Measurements from ENCODE around the gene FARSA. TPM values are rescaled to one million over a fixed set of nuclear protein-coding genes. Genes with fewer than 3 reads are reported as not detected.
A peak's percentile ranks its signal among the peaks of the same experiment; 100 is the strongest.

The FARSA gene
- polyA plus RNA-seq, 6 donors from 2014 or later: 33.8 to 63.0 (median 44.0) TPM

DNA sequence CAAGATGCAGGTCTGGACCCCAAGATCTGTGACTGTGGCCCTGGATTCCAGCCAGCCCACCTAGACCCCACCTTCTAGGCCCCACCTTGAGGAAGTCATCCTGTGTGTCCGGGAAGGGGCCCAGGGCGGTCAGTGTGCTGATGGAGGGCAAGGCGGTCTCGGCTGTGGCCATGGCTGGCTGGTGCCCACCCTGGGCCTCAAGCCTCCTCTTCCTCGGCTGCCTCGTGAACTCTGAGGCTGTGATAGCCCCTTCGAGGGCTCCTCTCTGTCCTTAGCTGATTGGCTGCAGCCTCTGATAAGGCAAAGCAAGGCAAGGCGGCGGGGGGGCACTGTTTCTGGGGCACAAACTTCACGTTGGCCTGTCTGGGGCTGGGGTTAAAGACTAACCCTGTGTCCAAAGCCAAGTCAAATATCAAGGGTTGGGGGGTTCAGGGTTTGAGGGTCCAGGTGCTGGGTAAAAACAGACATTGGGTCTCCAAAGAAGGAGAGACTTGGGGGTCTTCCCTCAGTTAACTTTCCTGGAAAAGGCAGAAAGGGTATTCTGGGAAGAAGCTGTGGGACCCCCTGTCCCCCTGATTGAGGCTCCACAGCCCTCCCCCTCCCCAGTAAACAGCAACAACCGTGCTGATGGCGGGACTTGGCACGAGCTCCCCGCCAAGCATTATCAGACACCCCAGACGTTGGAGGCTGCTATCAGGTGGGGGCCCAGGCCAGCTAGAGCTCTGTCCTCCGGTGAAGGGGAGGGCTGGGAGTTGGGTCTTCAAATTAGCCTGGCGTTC lies 46.4 kb downstream of the FARSA start, which contains the start of gene KLF1:
Gene KLF1, minus strand, starts transcription at position 233 of the 779 bp plus-strand sequence. Its CDS starts 61 bp downstream, at position 172.
- Mint-ChIP-seq H3K4me1 (peaks cover 23 to 46% (median 29%) of the 10 kb centered on the region in 3 donors), H3K4me3 (peak within 1 kb of the TSS; percentile 16 to 85 (median 70)), H3K27me3 (no peaks in the 10 kb centered on the region), H3K27ac (peak within 1 kb of the TSS in 2 of 6 donors; percentile 48 to 49), H3K36me3 (no peaks in the 10 kb centered on the region), H3K9me3 (peaks cover 0 to 8% (median 3%) of the 10 kb centered on the region in 7 donors)
- ATAC-seq (ENCODE audit: low read depth in 2 of 2) (no peak), DNase-seq (no peak)

DNA sequence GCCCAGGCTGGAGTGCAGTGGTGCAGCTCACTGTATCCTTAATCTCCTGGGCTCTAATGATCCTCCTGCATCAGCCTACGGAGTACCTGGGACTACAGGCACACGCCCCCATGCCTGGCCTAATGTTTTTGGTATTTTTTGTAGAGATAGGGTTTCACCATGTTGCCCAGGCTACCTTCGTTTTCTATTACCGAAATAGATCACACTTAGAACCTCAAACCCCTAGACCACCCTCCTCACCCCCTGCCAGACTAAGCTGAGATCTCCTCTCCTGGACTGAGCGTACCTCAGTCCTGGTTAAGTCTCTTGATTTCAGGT lies 46.9 kb downstream of the FARSA start:
- DNase-seq (no peak), ATAC-seq (ENCODE audit: low read depth in 2 of 2) (no peak)
- Mint-ChIP-seq H3K36me3 (no peaks in the 10 kb centered on the region), H3K4me1 (peaks cover 22 to 46% (median 29%) of the 10 kb centered on the region in 3 donors), H3K27ac (no peak overlapping the region), H3K27me3 (no peaks in the 10 kb centered on the region), H3K9me3 (peaks cover 0 to 13% (median 5%) of the 10 kb centered on the region in 7 donors), H3K4me3 (peak overlapping the region; percentile 16 to 85 (median 70))

DNA sequence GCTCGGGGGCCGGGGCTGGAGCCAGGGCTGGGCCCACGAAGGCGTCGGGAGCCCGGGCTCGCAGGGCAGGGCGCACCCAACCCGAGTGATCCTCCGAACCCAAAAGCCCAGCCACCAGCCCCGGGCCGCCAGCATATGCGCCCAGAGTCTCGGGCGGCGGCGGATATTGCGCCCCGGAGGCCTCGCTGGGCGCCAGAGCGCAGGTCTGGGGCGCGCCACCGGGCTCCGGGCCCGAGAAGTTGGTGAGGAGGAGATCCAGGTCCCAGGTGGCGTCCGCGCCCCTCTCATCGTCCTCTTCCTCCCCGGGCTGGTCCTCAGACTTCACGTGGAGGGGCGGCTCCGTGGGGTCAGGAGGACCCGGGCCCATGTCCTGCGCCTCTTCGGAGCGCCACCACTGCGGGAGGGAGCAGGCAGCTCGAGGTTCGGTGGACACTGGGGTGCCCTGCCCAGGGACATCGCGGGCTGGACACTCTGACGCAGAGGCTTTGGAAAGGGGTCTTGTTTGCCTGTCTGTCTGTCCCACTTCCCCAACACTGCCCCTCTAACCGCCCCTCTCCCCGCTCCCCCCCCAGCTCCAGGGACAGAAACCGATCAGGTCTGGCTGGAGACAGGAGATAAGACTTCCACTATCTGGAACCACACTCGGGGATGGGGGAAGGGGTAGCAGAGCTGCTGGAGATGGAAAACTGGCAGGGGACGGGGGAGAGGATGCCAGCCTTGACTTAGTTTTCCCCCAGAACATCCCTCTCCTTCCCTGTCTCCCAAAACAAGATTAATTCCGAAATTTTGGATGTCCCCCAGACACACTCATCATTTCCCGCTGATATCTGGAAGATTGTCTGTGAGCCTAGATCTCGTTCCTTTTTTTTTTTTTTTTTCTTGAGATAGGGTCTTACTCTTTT lies 47.5 kb downstream of the FARSA start:
- H3K4me1 Mint-ChIP-seq: peaks cover 20 to 42% (median 29%) of the 10 kb centered on the region in 3 donors
- DNase-seq (no peak), ATAC-seq (ENCODE audit: low read depth in 2 of 2) (peak; percentile 0 to 1)
- H3K9me3 Mint-ChIP-seq: peaks cover 0 to 17% (median 6%) of the 10 kb centered on the region in 7 donors
- no peaks in the 10 kb centered on the region for H3K27me3 Mint-ChIP-seq
- H3K36me3 Mint-ChIP-seq: no peaks in the 10 kb centered on the region
- peak overlapping the region in 2 of 6 donors; percentile 48 to 49 for H3K27ac Mint-ChIP-seq
- peak overlapping the region; percentile 16 to 85 (median 70) for H3K4me3 Mint-ChIP-seq

DNA sequence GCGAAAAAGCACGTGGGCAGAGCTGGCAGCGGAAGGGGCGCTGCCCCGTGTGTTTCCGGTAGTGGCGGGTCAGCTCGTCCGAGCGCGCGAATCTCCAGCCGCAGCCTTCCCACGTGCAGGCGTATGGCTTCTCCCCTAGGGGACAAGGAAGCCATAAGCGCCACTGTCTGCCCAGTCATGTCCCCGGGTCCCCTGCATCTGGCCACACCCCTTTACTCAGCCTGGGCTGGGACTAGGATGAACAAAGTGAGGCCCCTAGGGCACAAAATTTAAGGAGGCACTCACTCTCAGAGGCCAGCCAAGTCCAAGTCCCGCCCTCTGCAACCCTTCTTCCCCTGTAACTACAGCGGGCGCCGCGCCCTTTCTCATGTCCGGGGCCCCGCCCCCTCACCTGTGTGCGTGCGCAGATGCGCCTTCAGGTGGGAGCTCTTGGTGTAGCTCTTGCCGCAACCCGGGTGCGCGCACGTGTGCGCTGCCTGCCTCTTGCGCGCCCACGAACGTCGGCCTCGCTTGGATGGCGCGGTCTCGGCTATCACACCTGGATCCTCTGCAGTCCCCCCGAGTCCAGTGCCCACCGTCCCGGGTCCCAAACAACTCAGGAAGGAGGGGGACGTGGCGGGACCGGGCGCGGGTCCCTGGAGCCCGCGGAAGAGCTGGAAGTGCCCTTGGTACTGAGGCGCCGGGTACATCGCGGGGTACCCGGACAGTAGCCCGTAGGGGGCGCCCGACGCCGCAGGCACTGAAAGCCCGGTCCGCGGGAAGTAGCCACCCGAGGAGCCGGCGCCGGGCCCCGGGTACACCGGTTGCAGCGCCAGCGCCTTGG lies 48.4 kb downstream of the FARSA start:
- ATAC-seq (ENCODE audit: low read depth in 2 of 2) (peak; percentile 47 to 50), DNase-seq (peak; percentile 60)
- H3K27me3 Mint-ChIP-seq: no peaks in the 10 kb centered on the region
- no peaks in the 10 kb centered on the region for H3K36me3 Mint-ChIP-seq
- H3K4me3 Mint-ChIP-seq: peak overlapping the region; percentile 75 to 92 (median 88)
- H3K9me3 Mint-ChIP-seq: peaks cover 0 to 17% (median 6%) of the 10 kb centered on the region in 7 donors
- H3K27ac Mint-ChIP-seq: peak overlapping the region in 3 of 6 donors; percentile 36 to 74 (median 69)
- peaks cover 20 to 42% (median 29%) of the 10 kb centered on the region in 3 donors for H3K4me1 Mint-ChIP-seq

DNA sequence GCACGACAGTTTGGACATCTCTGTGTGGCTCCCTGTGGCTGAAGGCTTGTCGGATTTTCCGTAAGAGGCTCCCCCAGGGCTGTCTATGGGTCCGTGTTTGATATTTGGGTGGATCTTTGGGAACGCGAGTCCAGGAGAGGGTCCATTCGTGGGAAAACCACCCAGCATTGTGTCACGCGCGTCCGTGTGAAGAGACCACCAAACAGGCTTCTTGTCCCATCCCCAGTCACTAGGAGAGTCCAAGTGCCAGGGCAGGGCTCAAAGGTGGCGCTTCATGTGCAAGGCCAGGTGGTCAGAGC lies 48.9 kb downstream of the FARSA start:
- DNase-seq (no peak), ATAC-seq (ENCODE audit: low read depth in 2 of 2) (no peak)
- Mint-ChIP-seq H3K9me3 (peaks cover 0 to 17% (median 6%) of the 10 kb centered on the region in 7 donors), H3K4me3 (peak overlapping the region; percentile 15 to 90 (median 84)), H3K27ac (peak overlapping the region in 3 of 6 donors; percentile 36 to 74 (median 62)), H3K27me3 (no peaks in the 10 kb centered on the region), H3K4me1 (peaks cover 25 to 43% (median 34%) of the 10 kb centered on the region in 3 donors), H3K36me3 (no peaks in the 10 kb centered on the region)

DNA sequence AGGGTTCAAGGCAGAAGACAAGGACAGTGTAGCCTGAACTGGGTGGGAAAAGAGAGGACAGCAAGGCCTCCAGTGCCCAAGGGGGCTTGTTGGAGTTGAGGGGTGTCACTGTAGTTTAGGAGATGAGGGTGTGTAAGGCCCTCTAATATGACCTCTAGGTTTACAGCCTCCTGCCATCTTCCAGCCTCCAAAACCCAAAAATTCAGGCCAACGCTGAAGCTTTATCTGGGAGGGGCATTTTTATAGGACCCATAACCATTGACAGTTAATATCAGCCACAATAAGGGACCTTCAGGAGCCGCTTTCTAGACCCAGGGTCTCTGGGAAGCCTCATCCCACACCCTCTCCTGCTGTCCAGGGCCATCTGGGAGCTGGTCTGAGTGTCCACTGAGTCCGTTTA lies 49.3 kb downstream of the FARSA start:
- Mint-ChIP-seq H3K4me1 (peaks cover 25 to 46% (median 36%) of the 10 kb centered on the region in 3 donors), H3K4me3 (peak overlapping the region in 6 of 8 donors; percentile 6 to 94 (median 80)), H3K27me3 (no peaks in the 10 kb centered on the region), H3K36me3 (no peaks in the 10 kb centered on the region), H3K27ac (no peak overlapping the region), H3K9me3 (peaks cover 0 to 17% (median 6%) of the 10 kb centered on the region in 7 donors)
- no peak for DNase-seq
- ATAC-seq (ENCODE audit: low read depth in 2 of 2): no peak

DNA sequence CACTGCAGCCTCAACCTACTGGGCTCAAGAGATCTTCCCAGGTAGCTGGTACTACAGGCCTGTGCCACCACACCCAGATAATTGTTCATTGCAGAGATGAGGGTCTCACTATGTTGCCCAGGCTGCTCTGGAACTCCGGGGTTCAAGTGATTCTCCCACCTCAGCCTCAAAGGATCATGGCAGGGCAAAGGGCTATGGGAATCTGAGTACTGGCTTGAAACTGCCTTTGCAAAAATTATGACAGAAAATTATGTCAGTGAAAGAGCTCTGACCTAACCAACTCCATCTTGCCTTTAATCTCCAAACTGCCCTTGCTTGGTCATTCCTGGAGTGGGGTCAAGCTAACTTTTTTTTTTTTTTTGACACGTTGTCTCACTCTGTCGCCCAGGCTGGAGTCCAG lies 50.9 kb downstream of the FARSA start:
- H3K36me3 Mint-ChIP-seq: no peaks in the 10 kb centered on the region
- H3K4me1 Mint-ChIP-seq: peaks cover 25 to 51% (median 43%) of the 10 kb centered on the region in 3 donors
- H3K4me3 Mint-ChIP-seq: peak overlapping the region; percentile 72 to 95 (median 90)

DNA sequence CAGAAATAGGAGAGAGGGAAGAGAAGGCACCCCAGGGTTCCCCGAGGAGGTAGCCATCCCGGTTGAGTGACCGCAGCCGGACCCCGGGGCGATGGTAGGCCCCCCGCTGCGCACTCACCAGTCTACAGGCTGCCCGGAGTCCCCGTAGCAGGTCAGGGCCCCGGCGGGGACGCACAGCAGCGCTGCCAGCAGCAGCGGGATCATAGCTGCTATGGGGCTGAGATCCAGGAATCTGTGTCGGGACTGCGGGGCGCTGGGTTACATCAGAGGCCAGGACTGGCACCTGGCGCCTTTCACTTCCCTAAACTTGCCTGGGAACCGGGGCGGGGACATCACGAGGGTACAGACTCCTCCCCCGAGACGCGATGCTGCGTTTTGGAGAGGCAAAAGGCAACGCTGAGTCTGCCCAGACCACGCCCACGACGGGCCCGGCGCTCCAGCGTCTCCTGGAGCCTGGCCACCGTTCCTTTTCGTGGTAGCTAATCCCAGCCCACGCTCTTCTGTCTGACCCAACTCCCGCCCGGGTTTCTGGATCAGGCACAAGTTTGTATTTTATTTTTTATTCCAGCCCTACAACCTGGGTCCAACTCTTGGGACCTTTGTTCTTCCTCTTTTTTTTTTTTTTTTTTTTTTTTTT lies 52.2 kb downstream of the FARSA start, which contains the start of gene DNASE2:
Gene DNASE2, minus strand, starts transcription at position 278 of the 637 bp plus-strand sequence. Its CDS starts 74 bp downstream, at position 204.
- Mint-ChIP-seq H3K4me1 (peaks cover 25 to 48% (median 43%) of the 10 kb centered on the region in 3 donors), H3K27me3 (no peaks in the 10 kb centered on the region), H3K36me3 (no peaks in the 10 kb centered on the region), H3K27ac (peak within 1 kb of the TSS; percentile 96 to 99 (median 98)), H3K4me3 (peak within 1 kb of the TSS; percentile 84 to 95 (median 92)), H3K9me3 (peaks cover 0 to 17% (median 6%) of the 10 kb centered on the region in 7 donors)
- ATAC-seq (ENCODE audit: low read depth in 2 of 2) (peak; percentile 83 to 85), DNase-seq (peak; percentile 94)

More for the DNA sequence above, 50.9 kb downstream of the FARSA start:
- no peak for DNase-seq
- Mint-ChIP-seq H3K27ac (peak overlapping the region in 4 of 6 donors; percentile 88 to 99 (median 97)), H3K27me3 (no peaks in the 10 kb centered on the region), H3K9me3 (peaks cover 0 to 17% (median 6%) of the 10 kb centered on the region in 7 donors)
- ATAC-seq (ENCODE audit: low read depth in 2 of 2): no peak

DNA sequence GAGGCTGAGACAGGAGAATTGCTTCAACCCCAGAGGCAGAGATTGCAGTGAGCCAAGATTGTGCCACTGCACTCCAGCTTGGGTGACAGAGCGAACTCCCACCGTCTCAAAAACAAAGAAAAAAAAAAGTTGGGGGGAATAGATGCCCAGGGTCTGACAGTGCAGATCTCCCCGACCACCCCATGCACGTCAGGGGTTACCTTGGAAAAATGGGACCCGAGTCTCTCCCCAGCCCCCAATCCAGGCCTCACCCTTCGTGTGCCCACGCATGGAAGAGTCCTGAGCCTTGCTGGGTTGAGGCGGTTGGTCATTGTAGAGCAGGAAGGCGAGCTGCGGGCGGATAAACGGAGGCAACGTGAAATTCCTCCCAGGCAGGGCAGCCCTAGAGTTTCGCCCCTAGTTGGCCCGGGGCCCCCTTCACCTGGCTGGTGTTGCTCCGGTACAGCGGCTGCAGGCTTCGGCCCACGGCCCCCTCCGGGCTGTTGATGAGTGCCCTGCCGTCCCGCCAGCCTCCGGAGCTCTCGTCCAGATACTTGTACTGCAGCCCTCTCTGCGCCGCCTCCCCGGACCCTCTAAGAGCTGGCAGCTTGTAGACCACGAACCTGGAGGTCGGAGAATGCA lies 52.9 kb downstream of the FARSA start:
- H3K36me3 Mint-ChIP-seq: no peaks in the 10 kb centered on the region
- peak overlapping the region; percentile 84 to 95 (median 92) for H3K4me3 Mint-ChIP-seq
- no peaks in the 10 kb centered on the region for H3K27me3 Mint-ChIP-seq
- H3K4me1 Mint-ChIP-seq: peaks cover 25 to 48% (median 43%) of the 10 kb centered on the region in 3 donors
- peaks cover 0 to 17% (median 6%) of the 10 kb centered on the region in 7 donors for H3K9me3 Mint-ChIP-seq
- DNase-seq (no peak), ATAC-seq (ENCODE audit: low read depth in 2 of 2) (peak; percentile 4 to 6)
- H3K27ac Mint-ChIP-seq: peak overlapping the region; percentile 96 to 99 (median 98)

DNA sequence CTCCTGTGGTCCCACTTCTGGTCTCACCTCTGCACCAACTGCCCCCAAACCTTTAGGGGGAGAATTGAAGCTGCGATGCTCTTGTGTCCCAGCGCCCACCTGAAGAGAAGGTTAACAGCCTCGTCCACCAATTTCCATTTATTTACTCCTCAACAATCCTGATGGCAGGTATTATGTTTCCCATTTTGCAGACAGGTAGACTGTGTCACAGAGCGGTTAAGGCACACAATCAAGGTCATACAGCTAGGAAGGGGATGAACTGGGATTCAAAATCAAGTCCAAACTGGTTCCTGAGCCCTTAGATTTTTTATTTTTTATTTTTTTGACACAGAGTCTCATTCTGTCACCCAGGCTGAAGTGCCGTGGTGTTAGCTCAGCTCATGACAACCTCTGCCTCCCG lies 58.4 kb downstream of the FARSA start:
- peaks cover 14 to 22% (median 19%) of the 10 kb centered on the region in 3 donors for H3K4me1 Mint-ChIP-seq
- ATAC-seq (ENCODE audit: low read depth in 2 of 2) (no peak), DNase-seq (no peak)
- H3K27ac Mint-ChIP-seq: no peak overlapping the region
- H3K36me3 Mint-ChIP-seq: peaks cover 10 to 17% of the 10 kb centered on the region in 2 donors
- H3K27me3 Mint-ChIP-seq: no peaks in the 10 kb centered on the region
- peaks cover 0 to 6% (median 1%) of the 10 kb centered on the region in 7 donors for H3K9me3 Mint-ChIP-seq
- no peak overlapping the region for H3K4me3 Mint-ChIP-seq

DNA sequence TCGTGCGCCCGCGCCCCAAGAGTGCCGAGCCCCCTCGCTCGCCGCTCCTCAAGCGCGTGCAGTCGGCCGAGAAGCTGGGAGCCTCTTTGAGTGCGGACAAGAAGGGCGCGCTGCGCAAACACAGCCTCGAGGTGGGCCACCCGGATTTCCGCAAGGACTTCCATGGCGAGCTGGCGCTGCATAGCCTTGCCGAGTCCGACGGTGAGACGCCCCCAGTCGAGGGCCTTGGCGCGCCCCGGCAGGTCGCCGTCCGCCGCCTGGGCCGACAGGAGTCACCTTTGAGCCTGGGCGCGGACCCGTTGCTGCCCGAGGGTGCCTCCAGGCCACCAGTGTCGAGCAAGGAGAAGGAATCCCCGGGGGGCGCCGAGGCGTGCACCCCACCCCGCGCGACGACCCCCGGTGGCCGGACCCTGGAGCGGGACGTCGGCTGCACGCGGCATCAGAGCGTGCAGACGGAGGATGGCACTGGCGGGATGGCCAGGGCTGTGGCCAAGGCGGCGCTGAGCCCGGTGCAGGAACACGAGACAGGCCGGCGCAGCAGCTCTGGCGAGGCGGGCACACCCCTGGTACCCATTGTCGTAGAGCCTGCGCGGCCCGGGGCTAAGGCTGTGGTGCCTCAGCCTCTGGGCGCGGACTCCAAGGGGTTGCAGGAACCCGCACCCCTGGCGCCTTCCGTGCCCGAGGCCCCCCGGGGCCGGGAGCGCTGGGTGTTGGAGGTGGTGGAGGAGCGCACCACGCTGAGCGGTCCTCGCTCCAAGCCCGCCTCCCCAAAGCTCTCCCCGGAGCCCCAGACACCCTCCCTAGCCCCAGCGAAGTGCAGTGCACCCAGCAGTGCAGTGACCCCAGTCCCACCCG lies 59.4 kb downstream of the FARSA start:
- Mint-ChIP-seq H3K9me3 (peaks cover 0 to 6% (median 1%) of the 10 kb centered on the region in 7 donors), H3K4me1 (peaks cover 9 to 15% (median 12%) of the 10 kb centered on the region in 3 donors), H3K4me3 (peak overlapping the region in 1 of 8 donors; percentile 23), H3K27ac (no peak overlapping the region), H3K27me3 (no peaks in the 10 kb centered on the region), H3K36me3 (peaks cover 10 to 17% of the 10 kb centered on the region in 2 donors)
- no peak for DNase-seq
- ATAC-seq (ENCODE audit: low read depth in 2 of 2): no peak

Data from naive B cell (primary cell).